NCI-H748 treated with DMSO at 0.1 percent for 48 hours (cell line): Measurements from ENCODE around the gene MAGI2.

ENCODE experiments used
- DNase-seq: peaks from one replicate; lab custom pipeline; 2025; lab: John Stamatoyannopoulos, UW

Gene MAGI2

DNA sequence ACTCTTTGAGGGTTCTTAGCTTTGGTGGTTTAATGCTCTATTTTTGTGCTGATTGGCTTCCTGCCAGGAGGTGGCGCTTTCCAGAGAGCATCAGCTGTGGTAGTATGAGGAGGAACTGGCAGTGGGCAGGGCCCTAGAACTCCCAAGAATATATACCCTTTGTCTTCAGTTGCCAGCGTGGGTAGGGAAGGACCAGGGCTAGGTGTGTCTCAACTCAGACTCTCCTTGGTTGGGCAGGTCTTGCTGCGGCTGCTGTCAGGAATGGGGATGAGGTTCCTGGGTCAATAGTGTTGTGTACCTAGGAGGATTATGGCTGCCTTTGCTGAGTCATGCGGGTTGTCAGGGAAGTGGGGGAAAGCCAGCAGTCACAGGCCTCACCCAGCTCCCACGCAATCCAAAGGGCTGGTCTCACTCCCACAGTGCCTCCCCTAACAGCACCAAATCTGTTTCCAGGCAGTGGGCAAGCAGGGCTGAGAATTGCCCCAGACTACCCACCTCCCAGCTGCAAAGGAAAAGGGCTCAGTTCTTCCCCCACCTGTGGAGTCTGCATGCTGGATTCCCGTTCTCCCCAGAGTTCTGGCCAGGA, 1463.4 kb downstream of the MAGI2 start:
- DNase-seq: no peak

GRCh38 chr7:77985974-77986339, 1467.5 kb downstream of the MAGI2 start:
- DNase-seq: no peak

DNA sequence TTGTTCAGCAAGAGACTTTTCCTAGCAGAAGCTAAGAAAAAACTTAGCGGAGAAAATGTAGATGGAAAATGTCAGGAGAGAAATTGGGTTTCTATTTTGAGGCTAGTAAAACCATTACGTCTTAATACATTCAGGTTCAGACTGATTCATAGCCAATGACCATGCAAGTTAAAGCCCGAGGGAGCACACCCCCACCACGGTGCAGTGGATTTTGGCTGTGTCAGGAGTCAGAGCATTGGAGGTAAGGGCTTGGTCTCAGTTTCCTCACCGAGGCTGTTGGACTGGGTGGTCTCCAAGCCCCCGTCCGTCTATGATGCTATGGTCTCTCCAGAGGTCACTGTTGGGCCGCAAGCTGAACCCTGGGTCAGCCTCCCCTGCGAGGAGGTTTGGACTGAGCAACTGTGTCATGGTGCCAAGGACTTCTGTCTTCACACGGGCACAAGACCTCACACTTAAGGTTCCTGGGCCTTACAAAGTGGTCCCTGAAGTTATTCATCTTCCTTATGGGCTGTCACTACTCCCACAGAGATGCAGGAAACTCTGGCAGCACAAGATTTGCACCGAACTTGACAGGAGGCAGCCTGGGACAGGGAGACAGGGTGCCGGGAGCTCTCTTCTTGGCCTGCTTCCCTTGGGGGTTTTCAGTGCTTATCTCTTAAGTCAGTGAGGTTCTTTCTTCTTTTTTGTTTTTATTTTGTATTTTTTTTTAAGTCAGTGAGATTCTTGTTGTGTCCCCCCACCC, 1468.1 kb downstream of the MAGI2 start:
- DNase-seq: no peak

- no peak for DNase-seq
Observed at GRCh38 chr7:77983973-77984372, 1469.5 kb downstream of the MAGI2 start.

GRCh38 chr7:77982926-77983550, 1470.4 kb downstream of the MAGI2 start:
- no peak for DNase-seq

- DNase-seq: no peak
Observed at GRCh38 chr7:77980087-77980713, 1473.3 kb downstream of the MAGI2 start.

DNA sequence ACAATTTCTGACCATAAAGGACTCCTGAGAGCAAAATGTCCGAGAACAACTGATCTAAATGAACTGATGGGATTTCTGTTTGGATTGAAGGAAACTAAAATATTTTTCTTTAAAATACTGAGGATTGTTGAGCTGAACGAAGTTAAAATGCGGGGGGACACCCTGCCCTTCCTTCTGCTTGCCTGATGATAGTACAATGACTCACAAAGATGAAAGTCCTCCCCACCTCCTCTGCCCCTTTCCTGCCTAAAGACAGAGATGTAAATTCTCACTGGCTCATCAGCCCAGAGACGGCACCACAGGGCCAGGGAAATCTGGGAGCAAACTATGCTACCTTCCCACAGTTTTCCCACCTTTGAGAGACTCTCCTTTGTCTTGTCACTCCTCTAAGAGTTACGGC, 1474.2 kb downstream of the MAGI2 start:
- DNase-seq: no peak

DNA sequence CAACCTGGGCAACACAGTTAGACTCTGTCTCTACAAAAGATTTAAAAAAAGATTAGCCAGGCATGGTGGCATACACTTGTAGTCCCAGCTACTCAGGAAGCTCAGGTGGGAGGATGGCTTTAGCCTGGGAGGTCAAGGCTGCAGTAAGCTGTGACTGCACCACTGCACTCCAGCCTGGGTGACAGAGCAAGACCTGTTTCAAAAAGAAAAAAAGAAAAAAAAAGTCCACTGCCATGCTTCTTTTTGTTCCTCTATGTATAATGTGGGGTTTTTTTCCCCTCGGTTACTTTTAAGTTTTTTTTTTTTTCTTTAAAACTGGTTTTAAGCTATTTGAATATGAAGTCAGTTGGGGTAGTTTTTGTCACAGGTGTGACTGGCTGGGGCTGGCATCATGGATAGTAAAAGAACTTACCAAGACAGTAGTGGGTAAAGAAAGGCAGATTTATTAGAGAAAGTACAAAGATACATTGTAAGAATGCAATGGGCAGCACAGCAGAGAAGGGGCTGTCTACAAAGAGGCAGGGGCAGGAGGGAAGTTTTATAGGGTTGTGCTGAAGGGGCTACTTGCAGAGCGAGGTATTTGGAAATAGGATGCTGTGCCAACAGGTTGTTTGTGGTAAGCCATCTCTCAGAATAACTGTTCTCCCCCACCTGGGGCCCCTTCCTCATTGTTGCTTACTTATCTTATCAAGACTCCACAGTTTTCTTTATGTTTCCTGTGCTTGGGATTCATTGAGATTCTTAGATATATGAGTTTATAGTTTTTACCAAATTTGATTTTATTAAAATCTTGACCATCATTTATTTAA, 1477.6 kb downstream of the MAGI2 start:
- no peak for DNase-seq

DNA sequence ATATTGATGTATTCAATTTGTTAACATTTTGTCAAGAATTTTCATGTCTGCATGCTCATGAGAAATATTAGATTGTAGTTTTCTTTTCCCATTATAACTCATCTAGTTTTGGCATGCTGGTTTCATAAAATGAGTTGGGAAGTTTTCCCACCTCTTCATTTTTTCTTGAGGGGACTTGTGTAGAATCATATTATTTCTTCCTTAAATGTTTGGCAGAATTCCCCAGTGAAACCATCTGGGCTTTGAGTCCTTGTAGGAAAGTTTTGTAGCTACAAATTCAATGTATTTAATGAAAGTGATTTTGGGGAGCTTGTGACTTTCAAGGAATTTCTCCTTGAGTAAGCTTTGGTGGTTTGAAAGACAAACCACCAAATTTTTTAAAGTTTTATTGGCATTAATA, 1481.7 kb downstream of the MAGI2 start:
- no peak for DNase-seq

GRCh38 chr7:77967429-77967828, 1486.0 kb downstream of the MAGI2 start:
- DNase-seq: no peak
